GM12873 (cell line): ENCODE results near the gene ATXN7.

ENCODE experiments used
- TF ChIP-seq, protein P1 (sequence below): IDR thresholded peaks from 2 replicates; pipeline ENCODE4 v1.5.1; 2012; ENCODE audit warnings: low read depth, mild to moderate bottlenecking, moderate library complexity, low read length, control low read depth; ENCODE audit not compliant: insufficient read depth; ENCODE audit errors: missing control alignments

ATXN7 gene

DNA sequence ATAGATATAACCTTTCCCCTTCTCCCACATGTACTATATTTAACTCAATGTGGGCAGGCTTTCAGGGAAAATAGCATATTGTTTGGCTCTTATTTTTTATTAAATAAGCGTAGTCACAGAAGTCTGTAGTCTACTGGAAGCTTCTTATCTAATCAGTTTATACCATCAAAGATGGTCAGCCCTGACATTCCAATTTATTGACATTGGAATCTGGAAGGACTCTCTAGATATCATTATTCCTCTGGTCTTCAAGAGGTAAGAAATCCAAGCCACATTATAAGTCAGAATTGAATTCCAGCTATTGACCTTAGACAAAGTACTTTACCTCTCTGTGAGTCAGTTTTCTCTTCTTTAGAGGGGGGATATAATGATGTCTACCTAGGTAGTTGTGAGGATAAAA lies 87.0 kb downstream of the ATXN7 start:
- TF ChIP-seq, protein P1, sequence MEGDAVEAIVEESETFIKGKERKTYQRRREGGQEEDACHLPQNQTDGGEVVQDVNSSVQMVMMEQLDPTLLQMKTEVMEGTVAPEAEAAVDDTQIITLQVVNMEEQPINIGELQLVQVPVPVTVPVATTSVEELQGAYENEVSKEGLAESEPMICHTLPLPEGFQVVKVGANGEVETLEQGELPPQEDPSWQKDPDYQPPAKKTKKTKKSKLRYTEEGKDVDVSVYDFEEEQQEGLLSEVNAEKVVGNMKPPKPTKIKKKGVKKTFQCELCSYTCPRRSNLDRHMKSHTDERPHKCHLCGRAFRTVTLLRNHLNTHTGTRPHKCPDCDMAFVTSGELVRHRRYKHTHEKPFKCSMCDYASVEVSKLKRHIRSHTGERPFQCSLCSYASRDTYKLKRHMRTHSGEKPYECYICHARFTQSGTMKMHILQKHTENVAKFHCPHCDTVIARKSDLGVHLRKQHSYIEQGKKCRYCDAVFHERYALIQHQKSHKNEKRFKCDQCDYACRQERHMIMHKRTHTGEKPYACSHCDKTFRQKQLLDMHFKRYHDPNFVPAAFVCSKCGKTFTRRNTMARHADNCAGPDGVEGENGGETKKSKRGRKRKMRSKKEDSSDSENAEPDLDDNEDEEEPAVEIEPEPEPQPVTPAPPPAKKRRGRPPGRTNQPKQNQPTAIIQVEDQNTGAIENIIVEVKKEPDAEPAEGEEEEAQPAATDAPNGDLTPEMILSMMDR: no peak

GRCh38 chr3:63951492-63952247 lies 88.0 kb downstream of the ATXN7 start:
- TF ChIP-seq, protein P1: no peak

DNA sequence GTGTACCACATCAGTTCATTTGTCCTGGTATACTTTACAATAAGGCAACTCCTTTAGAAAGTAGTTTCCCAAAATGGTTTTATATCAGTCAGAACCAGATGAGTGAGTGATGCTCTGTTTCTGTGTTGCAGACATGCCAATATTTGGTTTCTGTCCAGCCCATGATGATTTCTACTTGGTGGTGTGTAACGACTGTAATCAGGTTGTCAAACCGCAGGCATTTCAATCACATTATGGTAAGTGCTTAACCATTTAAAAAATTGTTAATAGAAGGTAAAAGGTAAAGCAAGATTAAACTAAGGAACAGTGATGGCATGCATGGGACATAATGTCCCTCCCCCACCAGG lies 88.6 kb downstream of the ATXN7 start:
- TF ChIP-seq, protein P1: no peak

- TF ChIP-seq, protein P1: no peak
Observed at GRCh38 chr3:63954182-63954581, 90.5 kb downstream of the ATXN7 start.

- TF ChIP-seq, protein P1: no peak
Observed at GRCh38 chr3:63955036-63955650, 91.5 kb downstream of the ATXN7 start.

GRCh38 chr3:63955830-63956545 lies 92.3 kb downstream of the ATXN7 start:
- TF ChIP-seq, protein P1: no peak

GRCh38 chr3:63959146-63959545 lies 95.5 kb downstream of the ATXN7 start:
- TF ChIP-seq, protein P1: no peak
